Measurements from ENCODE around the gene CPNE7.
A peak's percentile ranks its signal among the peaks of the same experiment; 100 is the strongest.

DNA sequence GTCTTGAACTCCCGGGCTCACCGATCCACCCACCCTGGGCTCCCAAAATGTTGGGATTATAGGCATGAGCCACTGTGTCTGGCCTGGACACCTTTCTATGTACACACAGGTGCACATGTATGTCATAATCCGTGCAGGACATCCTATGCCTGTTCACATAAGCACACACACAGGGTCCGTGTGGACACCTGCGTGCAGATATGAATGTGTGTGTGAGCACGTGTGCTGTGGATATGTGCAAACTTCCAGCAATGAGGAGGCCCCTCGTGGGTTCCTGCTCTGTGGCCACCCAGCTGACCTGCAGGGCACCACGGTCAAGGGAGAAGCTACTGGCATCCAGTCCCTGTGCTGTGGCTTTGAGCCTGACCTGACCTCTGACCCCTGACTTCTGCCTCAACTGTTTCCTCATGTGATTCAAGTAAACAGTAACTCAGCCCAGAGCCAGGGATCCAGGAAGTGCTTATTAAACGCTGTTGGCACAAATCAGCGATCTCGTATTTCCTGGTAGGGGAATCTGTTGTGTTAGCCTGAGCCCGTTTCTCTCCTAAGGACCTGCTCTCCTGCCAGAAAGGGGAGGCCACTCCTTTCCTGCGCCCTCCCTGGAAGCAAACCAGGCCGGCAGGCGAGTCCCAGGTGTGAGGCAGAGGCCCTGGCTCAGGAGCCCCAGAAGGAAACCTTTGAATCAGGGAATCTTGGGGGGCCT lies 6.5 kb downstream of the CPNE7 start:
- TF ChIP-seq POLR2A (IDR thresholded peaks at IDR 0.05; ENCODE audit: low read depth, low read length) (no peak), CEBPB (IDR thresholded peaks at IDR 0.05; ENCODE audit: low read depth, low read length) (no peak), BHLHE40 (IDR thresholded peaks at IDR 0.05; ENCODE audit: low read depth, low read length) (peak; percentile 37; the same call in 1 of the 2 replicates), RFX5 (IDR thresholded peaks at IDR 0.05; ENCODE audit: low read depth, low read length) (no peak), CHD1 (IDR thresholded peaks at IDR 0.05; ENCODE audit: low read depth, low read length) (no peak), SMC3 (IDR thresholded peaks at IDR 0.05; ENCODE audit: low read depth, low read length) (no peak), RCOR1 (IDR thresholded peaks at IDR 0.05; ENCODE audit: insufficient replicate concordance, low read length) (no peak), RAD21 (IDR thresholded peaks at IDR 0.05; ENCODE audit: low read length) (no peak)
- TF ChIP-seq, protein P1, sequence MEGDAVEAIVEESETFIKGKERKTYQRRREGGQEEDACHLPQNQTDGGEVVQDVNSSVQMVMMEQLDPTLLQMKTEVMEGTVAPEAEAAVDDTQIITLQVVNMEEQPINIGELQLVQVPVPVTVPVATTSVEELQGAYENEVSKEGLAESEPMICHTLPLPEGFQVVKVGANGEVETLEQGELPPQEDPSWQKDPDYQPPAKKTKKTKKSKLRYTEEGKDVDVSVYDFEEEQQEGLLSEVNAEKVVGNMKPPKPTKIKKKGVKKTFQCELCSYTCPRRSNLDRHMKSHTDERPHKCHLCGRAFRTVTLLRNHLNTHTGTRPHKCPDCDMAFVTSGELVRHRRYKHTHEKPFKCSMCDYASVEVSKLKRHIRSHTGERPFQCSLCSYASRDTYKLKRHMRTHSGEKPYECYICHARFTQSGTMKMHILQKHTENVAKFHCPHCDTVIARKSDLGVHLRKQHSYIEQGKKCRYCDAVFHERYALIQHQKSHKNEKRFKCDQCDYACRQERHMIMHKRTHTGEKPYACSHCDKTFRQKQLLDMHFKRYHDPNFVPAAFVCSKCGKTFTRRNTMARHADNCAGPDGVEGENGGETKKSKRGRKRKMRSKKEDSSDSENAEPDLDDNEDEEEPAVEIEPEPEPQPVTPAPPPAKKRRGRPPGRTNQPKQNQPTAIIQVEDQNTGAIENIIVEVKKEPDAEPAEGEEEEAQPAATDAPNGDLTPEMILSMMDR (conservative IDR thresholded peaks at IDR 0.05; ENCODE audit: low read depth, low read length) = no peak
- TF ChIP-seq, protein P2, sequence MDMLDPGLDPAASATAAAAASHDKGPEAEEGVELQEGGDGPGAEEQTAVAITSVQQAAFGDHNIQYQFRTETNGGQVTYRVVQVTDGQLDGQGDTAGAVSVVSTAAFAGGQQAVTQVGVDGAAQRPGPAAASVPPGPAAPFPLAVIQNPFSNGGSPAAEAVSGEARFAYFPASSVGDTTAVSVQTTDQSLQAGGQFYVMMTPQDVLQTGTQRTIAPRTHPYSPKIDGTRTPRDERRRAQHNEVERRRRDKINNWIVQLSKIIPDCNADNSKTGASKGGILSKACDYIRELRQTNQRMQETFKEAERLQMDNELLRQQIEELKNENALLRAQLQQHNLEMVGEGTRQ (IDR thresholded peaks at IDR 0.05; ENCODE audit: low read depth, low read length) = no peak
- TF ChIP-seq, protein P3, sequence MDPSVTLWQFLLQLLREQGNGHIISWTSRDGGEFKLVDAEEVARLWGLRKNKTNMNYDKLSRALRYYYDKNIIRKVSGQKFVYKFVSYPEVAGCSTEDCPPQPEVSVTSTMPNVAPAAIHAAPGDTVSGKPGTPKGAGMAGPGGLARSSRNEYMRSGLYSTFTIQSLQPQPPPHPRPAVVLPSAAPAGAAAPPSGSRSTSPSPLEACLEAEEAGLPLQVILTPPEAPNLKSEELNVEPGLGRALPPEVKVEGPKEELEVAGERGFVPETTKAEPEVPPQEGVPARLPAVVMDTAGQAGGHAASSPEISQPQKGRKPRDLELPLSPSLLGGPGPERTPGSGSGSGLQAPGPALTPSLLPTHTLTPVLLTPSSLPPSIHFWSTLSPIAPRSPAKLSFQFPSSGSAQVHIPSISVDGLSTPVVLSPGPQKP (IDR thresholded peaks at IDR 0.05; ENCODE audit: borderline replicate concordance, low read depth, low read length) = no peak
